Thoracic aorta (tissue), 2 donors: ENCODE measurements around the gene CFH. TPM values are rescaled to one million over a fixed set of nuclear protein-coding genes. Genes with fewer than 3 reads are reported as not detected.

ENCODE experiments used
- ATAC-seq: fragments of 150-250 bp; one replicate; pipeline ENCODE4 v1.8.0; 2017; ENCODE audit warnings: low read depth; ENCODE audit not compliant: insufficient number of reproducible peaks, low FRiP score
- DNase-seq: peaks from one replicate; pipeline ENCODE4 v3.0.0-alpha.2; 2020; ENCODE audit warnings: low spot score
- H3K27ac ChIP-seq, 2 donors: fragments of 200-600 bp; sonication (generic); 1 replicate in 1 of 2; 2 replicates in 1 of 2; pipeline ENCODE4 v1.5.1; 2016; ENCODE audit warnings: mild to moderate bottlenecking in 2 of 2, moderate library complexity in 2 of 2
- H3K27me3 ChIP-seq: fragments of 200-600 bp; sonication (generic); replicated peaks from 2 replicates; pipeline ENCODE4 v1.6.0; 2016; ENCODE audit warnings: mild to moderate bottlenecking; ENCODE audit not compliant: insufficient read depth
- H3K36me3 ChIP-seq: fragments of 200-600 bp; sonication (generic); one replicate; pipeline ENCODE4 v1.5.1; 2016
- H3K4me1 ChIP-seq, 2 donors: fragments of 200-600 bp; sonication (generic); 1 replicate in 1 of 2; 2 replicates in 1 of 2; pipeline versions ENCODE4 v1.5.1 to v1.6.0; 2016; ENCODE audit warnings: low read depth in 2 of 2, mild to moderate bottlenecking in 1 of 2; ENCODE audit not compliant: control insufficient read depth in 1 of 2
- H3K4me3 ChIP-seq: fragments of 200-600 bp; sonication (generic); 2 replicates; pipeline ENCODE4 v1.5.1; 2016; ENCODE audit warnings: mild to moderate bottlenecking
- H3K9me3 ChIP-seq: fragments of 200-600 bp; sonication (generic); 2 replicates; pipeline ENCODE4 v1.5.1; 2016
- CTCF ChIP-seq: fragments of 200-600 bp; sonication (generic); IDR thresholded peaks from one replicate; pipeline ENCODE4 v1.5.1; 2019; ENCODE audit warnings: antibody characterized with exemption
- total RNA-seq, 2 donors: library from RNA; depleted of rRNA; stranded (reverse); fragments of >200 nt; gene quantifications; one replicate each; pipeline versions ENCODE4 v1.1.0 to v1.2.3, GENCODE V29; 2016

Gene CFH
- total RNA-seq, 2 donors from 2014 or later = 381 to 467 TPM

- H3K4me3 ChIP-seq = peak overlapping the region; percentile 59
- no peaks in the 10 kb centered on the region for H3K9me3 ChIP-seq
- ATAC-seq (no peak), DNase-seq (no peak)
- TF ChIP-seq CTCF = peak; percentile 51
- no peak overlapping the region for H3K27ac ChIP-seq
- H3K4me1 ChIP-seq = no peaks in the 10 kb centered on the region
- H3K27me3 ChIP-seq = no peaks in the 10 kb centered on the region
- H3K36me3 ChIP-seq = no peaks in the 10 kb centered on the region
These were observed 9.0 kb downstream of the CFH start for GRCh38 chr1:196660852-196661251.

- no peak for DNase-seq
- Histone ChIP-seq H3K27ac (no peak overlapping the region), H3K4me3 (no peak overlapping the region), H3K27me3 (no peaks in the 10 kb centered on the region), H3K36me3 (no peaks in the 10 kb centered on the region), H3K9me3 (no peaks in the 10 kb centered on the region), H3K4me1 (no peaks in the 10 kb centered on the region)
- no peak for TF ChIP-seq CTCF
- no peak for ATAC-seq
These were observed 9.5 kb downstream of the CFH start for GRCh38 chr1:196661345-196661744.

GRCh38 chr1:196667131-196667530, 15.3 kb downstream of the CFH start:
- DNase-seq (no peak), ATAC-seq (no peak)
- Histone ChIP-seq H3K4me1 (no peaks in the 10 kb centered on the region), H3K27me3 (no peaks in the 10 kb centered on the region), H3K27ac (no peak overlapping the region), H3K4me3 (no peak overlapping the region), H3K9me3 (peaks cover 3% of the 10 kb centered on the region), H3K36me3 (no peaks in the 10 kb centered on the region)
- TF ChIP-seq CTCF = no peak

- no peaks in the 10 kb centered on the region for H3K4me1 ChIP-seq
- no peak for DNase-seq
- H3K4me3 ChIP-seq = no peak overlapping the region
- no peaks in the 10 kb centered on the region for H3K36me3 ChIP-seq
- H3K27ac ChIP-seq = no peak overlapping the region
- H3K9me3 ChIP-seq = peaks cover 3% of the 10 kb centered on the region
- no peak for TF ChIP-seq CTCF
- ATAC-seq = no peak
- H3K27me3 ChIP-seq = no peaks in the 10 kb centered on the region
These were observed 17.2 kb downstream of the CFH start for GRCh38 chr1:196669051-196669450.

GRCh38 chr1:196669693-196670092, 17.9 kb downstream of the CFH start:
- H3K27me3 ChIP-seq = no peaks in the 10 kb centered on the region
- no peaks in the 10 kb centered on the region for H3K36me3 ChIP-seq
- TF ChIP-seq CTCF = no peak
- ATAC-seq = no peak
- H3K9me3 ChIP-seq = peaks cover 3% of the 10 kb centered on the region
- H3K4me3 ChIP-seq = no peak overlapping the region
- H3K4me1 ChIP-seq = no peaks in the 10 kb centered on the region
- no peak for DNase-seq
- H3K27ac ChIP-seq = no peak overlapping the region
